ENCODE data around the gene RFX2.
"Not testable (repeated sequence)": the region's sequence is repeated elsewhere in the genome, so short reads cannot be mapped to it uniquely, and the experiment has no call there.

The RFX2 gene

GRCh38 chr19:6110360-6110977, at the start of gene RFX2:
Gene RFX2, minus strand, starts transcription at chr19:6110500. Its CDS starts 63,004 bp downstream, at chr19:6047496.
- peak; percentile 96 to 99 (median 98) for DNase-seq (ENCODE audit: low read depth in 4 of 4, low spot score in 1 of 4)

- DNase-seq (ENCODE audit: low read depth in 4 of 4, low spot score in 1 of 4), result no peak
Measured at GRCh38 chr19:6156033-6156432, 45.7 kb upstream of the RFX2 start.

DNA sequence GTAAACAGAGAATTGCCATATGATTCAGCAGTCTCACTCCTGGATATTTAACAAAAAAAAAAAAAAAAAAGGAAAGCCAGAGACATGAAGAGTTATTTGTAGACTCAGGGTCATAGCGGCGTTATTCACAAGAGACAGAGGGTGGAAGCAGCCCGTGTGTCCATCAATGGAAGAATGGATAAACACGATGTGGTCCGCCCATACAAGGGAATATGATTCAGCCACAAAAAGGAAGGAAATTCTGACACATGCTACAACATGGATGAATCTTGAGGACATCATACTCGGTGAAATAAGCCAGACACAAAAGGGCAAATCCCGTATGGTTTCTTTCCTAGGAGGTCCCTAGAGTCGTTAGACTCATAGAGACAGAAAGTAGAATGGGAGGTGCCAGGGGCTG, 40.0 kb upstream of the RFX2 start:
- DNase-seq (ENCODE audit: low read depth in 4 of 4, low spot score in 1 of 4), result no peak

DNA sequence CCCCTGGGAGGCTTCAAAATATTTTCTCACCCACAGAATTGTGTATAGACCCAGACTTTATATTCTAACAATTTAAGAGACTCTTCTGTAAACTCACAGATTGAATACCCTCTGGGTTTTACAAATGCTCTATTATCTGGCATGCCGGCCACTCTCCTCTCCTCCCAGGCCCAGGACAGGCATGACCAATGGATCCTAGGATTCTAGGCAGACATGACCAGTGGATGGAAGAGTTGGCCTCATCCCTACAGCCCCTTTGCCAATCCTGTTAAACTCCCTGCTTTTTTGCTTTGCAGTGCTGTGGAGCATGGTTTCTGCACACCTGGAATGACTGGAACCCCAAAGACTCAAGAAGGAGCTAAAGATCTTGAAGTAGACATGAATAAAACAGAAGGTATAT, 30.9 kb upstream of the RFX2 start:
- DNase-seq (ENCODE audit: low read depth in 4 of 4, low spot score in 1 of 4), result no peak

- no peak for DNase-seq (ENCODE audit: low read depth in 4 of 4, low spot score in 1 of 4)
Measured at GRCh38 chr19:6138511-6138910, 28.2 kb upstream of the RFX2 start.

DNA sequence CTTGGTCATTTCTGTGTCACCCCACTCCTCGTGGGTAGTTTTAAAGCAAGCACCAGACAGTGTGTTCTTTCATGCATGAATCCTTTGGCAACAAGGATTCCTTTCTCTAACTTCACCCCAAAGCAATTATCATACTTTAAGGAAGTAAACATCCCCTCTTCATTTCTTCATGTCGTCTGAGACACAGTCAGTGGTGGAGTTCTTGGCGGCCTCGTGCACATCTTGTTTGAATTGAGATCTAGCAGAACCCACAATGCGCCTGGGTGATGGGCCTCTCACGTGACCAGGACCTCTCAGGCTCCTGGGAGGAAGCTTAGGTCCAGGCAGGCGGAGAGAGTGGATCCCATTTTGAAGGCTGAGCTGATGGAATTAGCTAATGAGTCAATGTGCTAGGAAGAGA, 27.8 kb upstream of the RFX2 start:
- no peak for DNase-seq (ENCODE audit: low read depth in 4 of 4, low spot score in 1 of 4)

DNA sequence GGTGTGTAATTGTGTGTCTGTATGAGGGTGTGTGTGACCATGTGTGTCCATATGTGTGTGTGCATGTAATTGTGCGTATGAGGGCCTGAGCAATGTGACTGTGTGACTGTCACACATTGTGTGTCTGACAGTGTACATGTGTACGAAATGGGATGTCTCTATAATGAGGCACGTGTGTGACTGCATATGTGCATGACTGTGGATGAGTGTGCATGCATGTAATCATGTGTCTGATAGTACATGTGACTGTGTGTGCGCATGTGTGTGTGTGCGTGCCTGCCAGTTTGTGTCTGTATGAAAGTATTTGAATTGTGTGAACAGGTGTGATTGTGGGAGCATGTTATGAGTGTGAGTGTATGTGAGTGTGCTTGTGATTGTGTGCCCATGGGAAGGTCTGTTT, 22.9 kb upstream of the RFX2 start:
- DNase-seq (ENCODE audit: low read depth in 4 of 4, low spot score in 1 of 4), result no peak

GRCh38 chr19:6132482-6132881, 22.2 kb upstream of the RFX2 start:
- no peak for DNase-seq (ENCODE audit: low read depth in 4 of 4, low spot score in 1 of 4)

DNA sequence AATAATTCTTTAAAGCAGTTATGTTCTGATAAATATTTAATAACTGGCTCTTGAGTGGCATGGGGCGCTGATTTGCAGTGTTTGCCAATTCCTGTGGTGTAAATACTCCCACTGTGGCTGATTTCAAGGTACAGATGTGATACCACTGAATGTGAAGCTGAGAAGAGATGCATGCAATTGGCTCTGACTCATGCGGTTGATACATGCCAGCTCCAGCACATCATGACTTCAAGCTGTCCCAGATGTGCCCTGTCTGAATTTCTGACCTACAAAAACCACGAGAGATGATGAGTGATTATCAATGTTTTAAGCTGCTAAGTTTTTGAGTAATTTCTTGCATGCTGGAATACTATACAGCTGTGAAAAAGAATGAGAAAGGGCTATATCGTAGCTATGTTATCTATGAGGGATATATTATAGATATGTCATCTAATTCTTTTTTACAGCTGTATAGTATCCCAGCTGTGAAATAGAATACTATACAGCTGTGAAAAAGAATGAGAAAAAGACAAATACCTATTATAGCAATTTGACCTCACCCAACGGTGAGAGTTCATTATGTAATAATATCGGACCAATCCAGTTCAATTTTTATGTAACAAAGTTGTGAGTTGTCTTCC, 17.5 kb upstream of the RFX2 start:
- DNase-seq (ENCODE audit: low read depth in 4 of 4, low spot score in 1 of 4), result no peak

GRCh38 chr19:6126335-6126974, 16.2 kb upstream of the RFX2 start:
- no peak for DNase-seq (ENCODE audit: low read depth in 4 of 4, low spot score in 1 of 4)

- DNase-seq (ENCODE audit: low read depth in 4 of 4, low spot score in 1 of 4), result peak; percentile 21 to 44 (median 32)
Measured at GRCh38 chr19:6125571-6125989, 15.3 kb upstream of the RFX2 start.

GRCh38 chr19:6119031-6119430, 8.7 kb upstream of the RFX2 start:
- no peak for DNase-seq (ENCODE audit: low read depth in 4 of 4, low spot score in 1 of 4)

- DNase-seq (ENCODE audit: low read depth in 4 of 4, low spot score in 1 of 4), result no peak
Measured at GRCh38 chr19:6118043-6118442, 7.7 kb upstream of the RFX2 start.

GRCh38 chr19:6117534-6117933, 7.2 kb upstream of the RFX2 start:
- no peak for DNase-seq (ENCODE audit: low read depth in 4 of 4, low spot score in 1 of 4)

DNA sequence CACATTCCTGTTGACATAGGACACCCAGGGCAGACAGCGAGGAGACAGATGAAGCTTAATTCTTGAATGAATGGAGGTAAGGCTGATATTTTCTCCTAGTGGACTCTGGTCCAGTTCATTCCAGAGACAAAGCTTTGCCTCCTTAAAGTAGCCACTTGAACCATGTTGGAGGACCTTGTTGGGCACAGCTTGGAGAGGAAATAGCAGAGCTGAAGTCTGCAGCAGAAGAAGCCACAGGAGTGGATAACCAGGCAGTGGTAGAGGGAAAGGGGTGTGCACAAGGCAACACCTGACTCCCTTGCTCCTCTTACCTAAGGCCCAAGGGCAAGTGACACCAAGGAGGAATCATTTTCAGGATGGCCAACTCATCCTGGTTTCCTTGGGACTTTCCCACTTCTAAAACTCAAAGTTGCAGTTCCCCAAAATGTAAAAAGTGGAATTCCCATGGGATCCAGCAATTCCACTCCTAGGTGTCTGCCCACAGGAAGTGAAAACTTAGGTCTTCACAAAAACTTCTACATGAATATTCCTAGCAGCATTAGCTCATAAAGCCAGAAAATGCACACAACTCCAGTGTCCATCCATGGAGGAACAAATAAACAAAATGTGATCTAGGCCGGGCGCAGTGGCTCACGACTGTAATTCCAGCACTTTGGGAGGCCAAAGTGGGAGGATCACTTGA, 6.6 kb upstream of the RFX2 start:
- DNase-seq (ENCODE audit: low read depth in 4 of 4, low spot score in 1 of 4), result no peak

DNA sequence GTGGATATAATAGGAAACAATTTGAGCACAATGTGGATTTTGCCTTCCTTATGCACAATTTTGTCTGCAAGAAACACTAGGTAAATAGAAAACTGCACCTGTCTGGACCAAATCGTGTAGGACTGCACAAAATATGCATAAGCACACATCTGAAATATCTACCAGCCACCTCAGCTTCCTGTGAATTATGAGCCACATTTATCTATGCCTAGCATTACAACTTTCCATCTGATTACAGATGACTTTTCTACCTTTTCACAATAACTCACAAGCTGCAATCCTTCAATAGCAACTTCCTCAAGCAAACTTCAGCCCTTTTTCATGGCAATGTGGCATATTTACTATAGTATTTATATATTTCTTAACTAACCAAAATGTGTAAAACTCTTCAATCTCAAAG, 5.7 kb upstream of the RFX2 start:
- DNase-seq (ENCODE audit: low read depth in 4 of 4, low spot score in 1 of 4), result no peak

- no peak for DNase-seq (ENCODE audit: low read depth in 4 of 4, low spot score in 1 of 4)
Measured at GRCh38 chr19:6113616-6114188, 3.4 kb upstream of the RFX2 start.

DNA sequence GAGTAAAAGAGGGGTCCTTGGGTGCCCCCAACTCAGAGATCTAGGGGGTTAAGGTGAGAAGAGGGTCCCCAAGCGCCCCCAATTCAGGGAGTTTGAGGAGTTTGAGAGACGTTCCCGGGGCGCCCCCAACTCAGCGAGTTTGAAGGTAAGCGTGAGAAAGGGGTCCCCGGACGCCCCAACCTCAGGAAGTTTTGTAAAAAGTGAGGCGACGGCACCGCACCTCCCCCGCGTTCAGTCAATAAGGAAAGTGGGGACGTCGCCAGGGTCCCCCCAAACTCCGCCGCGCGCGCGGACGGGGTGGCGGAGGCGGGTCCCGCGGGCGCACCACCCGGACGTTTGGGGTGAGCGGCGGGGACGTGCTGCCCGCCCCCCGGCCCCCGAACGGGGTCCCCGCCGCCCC, 353 bp downstream of the RFX2 start:
- DNase-seq (ENCODE audit: low read depth in 4 of 4, low spot score in 1 of 4), result no peak

DNA sequence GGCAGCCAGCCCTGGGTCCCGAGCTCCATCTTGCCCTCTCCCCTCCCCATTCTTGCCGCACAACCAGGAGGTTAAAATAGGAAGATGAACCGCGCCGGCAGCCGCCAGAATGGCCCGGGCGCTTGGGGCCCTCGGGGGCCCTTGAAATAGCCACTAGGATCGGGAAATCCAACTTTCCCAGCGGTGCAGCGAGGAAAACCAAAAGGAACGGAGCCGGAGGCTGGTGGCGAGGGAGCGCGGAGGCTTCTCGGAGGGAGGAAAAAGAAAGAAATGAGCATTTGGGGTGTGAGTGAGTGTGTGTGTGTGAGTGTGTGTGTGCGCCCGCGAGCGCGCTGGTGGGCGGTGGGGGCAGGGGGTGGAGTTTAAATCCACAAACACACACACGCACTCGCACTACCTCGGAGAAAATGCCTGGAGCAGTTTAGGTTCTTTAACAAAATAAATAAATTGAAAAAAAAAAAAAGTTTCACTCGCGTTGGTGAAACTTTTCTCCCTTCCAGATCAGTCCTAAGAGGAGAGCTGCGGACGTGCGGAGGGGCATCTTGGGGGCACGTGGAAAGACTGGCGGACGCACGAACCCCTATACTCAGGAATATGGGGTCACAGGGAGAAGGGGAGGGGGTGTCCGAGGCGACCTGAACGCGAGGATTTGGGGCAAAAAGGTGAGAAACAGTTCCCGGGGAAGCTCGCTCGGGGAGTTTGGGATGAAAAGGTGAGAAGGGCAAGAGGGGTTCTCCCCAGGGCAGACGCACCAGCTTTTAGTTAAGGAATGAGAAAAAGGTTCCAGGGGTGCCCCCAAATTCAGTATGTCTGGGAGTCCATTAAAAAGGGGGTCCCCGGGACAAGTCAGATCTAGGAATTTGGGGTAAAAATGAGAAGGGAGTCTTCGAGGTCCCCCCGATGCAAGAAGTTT, 1.3 kb downstream of the RFX2 start:
- DNase-seq (ENCODE audit: low read depth in 4 of 4, low spot score in 1 of 4), result peak; percentile 24 to 41 (median 32)

DNA sequence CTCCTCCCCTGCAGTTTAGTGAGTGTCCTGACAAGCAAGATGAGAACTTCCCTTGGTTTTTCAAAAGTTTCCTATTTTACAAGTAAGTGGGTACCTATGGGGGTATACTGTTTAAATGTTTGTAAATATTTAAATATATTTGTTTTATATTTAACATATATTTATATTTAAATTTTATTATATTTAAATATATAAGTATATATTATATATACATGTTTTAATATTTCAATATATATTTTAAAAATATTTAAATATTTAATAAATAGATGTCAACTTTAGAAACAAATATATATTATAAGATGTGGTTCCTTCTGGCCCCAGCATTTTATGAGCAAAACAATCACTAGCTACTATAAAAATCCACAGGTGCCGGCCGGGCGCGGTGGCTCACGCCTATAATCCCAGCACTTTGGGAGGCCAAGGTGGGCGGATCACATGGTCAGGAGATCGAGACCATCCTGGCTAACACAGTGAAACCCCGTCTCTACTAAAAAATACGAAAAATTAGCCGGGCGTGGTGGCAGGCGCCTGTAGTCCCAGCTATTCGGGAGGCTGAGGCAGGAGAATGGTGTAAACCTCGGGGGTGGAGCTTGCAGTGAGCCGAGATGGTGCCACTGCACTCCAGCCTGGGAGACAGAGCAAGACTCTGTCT, 3.5 kb downstream of the RFX2 start:
- DNase-seq (ENCODE audit: low read depth in 4 of 4, low spot score in 1 of 4), result not testable (repeated sequence)
